ENCODE measurements around the gene UBE2K.
A peak's percentile ranks its signal among the peaks of the same experiment; 100 is the strongest.
"Not testable (repeated sequence)": the region's sequence is repeated elsewhere in the genome, so short reads cannot be mapped to it uniquely, and the experiment has no call there.

UBE2K gene, protein sequence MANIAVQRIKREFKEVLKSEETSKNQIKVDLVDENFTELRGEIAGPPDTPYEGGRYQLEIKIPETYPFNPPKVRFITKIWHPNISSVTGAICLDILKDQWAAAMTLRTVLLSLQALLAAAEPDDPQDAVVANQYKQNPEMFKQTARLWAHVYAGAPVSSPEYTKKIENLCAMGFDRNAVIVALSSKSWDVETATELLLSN

DNA sequence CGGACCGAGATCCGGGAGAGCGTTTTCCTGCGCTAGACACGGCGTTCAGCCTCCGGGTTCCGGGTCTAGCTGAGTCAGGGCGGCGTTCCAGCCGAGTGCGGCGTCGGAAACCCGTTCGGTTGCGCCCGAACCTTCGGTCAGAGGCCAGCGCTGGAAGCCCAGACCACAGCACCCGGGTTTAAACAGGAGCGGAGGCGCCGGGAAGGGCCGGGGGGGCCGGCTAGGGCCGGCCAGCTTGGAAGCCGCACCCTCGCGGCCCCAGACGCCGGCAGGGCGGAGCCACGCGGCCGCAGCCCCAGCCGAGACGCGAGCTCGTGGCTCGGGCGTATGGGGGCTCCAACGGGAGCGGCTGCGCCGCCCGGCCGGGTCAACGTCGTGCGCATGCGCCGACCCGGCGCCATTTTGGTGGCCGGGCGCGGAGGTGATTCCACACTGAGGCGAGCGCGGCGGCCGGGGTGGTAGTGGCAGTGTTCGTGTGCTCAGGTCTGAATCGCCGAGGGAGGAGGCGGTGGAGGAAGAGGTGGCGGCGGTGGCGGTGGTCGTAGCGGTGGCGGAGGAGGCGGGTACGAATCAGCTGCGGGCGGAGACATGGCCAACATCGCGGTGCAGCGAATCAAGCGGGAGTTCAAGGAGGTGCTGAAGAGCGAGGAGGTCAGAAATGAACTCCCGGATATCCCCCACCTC is at the start of gene UBE2K:
Gene UBE2K (plus strand): TSS at position 397 of the 684 bp plus-strand sequence. CDS start 192 bp downstream, at position 589.
- peak; percentile 89 for DNase-seq

DNA sequence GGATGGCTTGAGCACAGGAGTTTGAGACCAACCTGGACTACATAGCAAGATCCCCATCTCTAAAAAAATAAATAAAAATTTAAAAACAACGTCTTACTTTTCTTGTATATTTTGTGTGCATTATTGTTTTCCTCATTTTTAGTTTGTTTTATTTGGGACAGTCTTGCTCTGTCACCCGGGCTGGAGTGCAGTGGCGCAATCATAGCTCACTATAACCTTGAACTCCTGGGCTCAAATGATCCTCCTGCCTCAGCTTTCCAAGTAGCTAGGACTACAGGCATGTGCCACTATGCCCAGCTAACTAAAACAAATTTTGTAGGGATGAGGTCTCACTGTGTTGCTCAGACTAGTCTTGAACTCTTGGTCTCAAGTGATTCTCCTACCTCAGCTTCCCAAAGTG is 49.7 kb upstream of the UBE2K start:
- DNase-seq: no peak

DNA sequence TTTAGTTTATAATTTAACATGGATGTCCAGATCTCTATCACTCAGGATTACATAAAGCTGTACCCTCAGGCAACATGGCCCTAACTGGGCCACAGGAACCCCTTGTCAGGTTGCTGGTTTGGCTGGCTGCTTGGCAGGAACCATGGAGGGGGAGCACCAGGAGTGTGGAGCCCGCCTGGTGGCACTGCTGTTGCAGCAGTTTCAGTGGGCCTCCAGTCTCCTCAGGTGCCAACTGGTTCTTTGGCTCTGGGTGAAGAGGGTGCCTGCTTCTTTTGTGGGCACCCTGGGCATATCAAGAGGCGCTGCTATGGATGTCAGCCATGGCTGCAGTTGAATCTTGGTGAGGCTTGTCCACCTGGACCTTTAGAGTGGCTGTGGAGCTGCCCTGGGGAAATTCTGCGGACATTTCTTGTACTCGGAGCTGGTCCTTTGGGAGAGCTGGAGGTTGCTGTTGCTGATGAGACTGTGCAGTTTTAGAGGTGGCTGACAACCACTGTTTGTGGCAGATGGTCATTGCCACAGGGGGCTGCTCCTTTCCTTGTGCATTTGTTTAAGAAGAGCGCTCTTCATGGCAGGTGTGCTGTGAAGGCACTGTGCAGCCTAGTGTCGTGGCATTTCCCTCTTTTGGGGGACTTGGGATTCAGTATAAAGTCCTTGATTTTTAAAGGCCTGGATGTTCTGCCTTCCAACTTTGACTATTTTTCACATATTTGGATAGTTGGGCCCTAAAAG is 48.9 kb upstream of the UBE2K start:
- DNase-seq: no peak

DNA sequence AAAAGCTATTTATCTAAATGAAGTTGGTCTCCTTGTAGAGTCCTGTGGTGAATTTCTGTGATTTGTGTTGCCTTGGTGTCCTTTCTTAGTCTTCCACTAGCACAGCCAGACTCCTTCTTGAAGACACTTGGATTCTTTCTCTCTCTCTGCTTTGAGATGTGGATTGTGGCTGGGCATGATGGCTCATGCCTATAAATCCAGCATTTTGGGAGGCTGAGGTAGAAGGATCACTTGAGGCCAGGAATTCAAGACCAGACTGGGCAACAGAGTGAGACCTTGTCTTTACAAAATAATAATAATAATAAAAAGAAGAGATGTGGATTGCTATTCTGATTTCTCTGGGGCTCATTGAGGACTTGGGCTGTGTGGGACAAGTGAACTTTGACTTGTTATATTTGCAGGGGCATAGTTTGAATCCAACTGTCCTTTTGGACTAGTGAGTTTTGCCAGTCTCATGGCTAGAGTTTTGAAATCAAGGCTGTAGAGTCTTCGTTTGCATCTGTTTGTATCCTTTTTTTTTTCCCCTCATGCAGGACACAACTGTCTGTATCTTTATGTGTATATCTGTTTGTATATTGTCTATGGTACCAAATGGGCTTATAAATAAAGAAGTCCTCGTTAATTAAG is 48.2 kb upstream of the UBE2K start:
- no peak for DNase-seq

DNA sequence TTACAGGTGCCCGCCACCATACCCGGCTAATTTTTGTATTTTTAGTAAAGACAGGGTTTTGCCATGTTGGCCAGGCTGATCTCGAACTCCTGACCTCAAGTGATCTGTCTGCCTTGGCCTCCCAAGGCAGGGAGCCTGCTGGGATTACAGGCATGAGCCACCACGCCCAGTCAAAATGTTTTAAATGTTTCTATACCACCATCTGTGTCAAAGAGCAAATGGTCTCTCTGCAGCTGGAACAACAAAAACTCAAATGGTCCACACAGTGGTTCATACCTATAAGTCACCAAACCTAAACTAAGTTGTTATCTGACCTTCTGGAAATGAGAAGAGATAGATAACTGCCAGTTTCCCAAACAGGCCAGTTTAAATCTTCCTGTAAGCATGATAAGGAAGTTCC is 46.4 kb upstream of the UBE2K start:
- DNase-seq: not testable (repeated sequence)

DNA sequence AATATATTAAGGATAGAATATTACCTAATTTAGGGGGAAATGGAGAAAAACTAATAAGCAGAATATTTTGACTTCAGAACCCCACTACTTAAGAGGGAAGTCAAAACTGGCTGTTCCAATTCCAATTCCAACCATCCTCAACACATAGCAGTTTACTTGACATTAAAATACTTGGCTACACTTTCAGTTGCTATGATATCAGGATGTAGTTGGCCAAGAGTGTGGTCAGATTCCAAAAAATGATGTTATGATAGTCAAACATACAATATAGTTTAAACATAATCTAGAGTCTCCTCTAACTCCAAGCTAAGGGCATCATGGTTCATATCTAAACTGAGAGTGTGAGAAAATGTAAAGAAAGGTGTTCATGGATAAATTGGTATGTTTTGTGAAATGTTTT is 42.7 kb upstream of the UBE2K start:
- DNase-seq: no peak

DNA sequence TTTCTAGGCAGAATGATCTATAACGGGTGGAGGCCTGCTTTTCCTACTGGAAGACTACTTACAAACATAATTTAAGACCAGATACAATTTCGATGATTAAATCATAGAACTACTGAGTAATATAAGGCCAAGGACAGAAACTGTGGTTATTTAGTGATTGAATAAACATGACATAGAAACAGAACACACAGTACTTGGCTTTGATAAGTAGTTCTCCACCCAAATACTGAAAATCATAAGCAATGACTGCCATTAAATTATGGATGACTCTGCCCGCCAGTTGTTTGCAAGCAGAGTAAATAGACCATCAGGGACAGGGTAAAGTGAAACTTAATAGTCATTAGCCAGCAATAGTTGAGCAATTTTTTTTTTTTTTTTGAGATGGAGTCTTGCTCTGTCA is 42.1 kb upstream of the UBE2K start:
- no peak for DNase-seq

DNA sequence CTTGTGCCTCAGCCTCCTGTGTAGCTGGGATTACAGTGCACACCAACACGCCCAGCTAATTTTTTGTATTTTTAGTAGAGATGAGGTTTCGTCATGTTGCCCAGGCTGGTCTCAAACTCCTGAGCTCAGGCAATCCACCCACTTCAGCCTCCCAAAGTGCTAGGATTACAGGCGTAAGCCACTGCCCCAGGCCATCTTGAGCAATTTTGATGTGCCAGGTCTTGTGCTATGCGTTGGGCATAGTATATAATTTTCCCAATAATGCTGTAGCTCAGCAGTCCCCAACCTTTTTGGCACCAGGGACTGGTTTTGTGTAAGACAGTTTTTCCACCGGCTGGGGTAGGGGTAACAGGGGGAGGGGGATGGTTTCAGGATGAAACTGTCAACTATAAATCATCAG is 41.3 kb upstream of the UBE2K start:
- not testable (repeated sequence) for DNase-seq

DNA sequence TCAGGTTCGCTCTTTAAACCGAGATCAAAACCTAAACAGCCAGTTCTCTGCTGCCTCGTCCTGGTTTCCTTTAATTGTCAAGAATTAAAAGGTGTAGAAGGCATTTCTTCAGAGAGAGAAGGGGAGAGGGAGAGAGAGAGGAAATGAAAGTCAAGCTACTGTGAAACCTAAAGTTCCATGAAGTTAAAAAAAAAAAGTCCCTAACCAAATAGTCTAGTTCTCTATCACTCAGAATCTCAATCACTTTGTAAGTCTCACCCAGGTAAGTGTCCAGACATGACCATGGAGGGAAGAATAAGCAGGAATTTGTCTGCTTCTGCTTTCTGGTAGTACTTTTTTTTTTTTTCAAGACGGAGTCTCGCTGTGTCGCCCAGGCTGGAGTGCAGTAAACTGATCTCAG is 40.5 kb upstream of the UBE2K start:
- DNase-seq: no peak

DNA sequence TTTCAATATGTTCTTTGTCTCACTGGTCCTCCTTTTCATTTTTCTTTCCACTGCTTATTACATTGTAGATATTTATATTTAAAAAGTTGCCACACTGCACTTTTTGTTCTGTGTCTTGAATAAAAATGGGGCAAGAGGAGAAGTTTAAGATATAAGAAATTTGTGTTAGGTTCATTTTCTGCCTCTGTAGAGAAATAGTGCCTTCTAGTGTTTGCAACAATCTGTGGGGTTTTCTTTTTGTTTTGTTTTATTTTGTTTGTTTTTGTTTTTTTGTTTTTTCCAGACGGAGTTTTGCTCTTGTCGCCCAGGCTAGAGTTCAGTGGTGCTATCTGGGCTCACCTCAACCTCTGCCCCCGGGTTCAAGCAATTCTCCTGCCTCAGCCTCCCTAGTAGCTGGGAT is 39.2 kb upstream of the UBE2K start:
- DNase-seq: no peak

DNA sequence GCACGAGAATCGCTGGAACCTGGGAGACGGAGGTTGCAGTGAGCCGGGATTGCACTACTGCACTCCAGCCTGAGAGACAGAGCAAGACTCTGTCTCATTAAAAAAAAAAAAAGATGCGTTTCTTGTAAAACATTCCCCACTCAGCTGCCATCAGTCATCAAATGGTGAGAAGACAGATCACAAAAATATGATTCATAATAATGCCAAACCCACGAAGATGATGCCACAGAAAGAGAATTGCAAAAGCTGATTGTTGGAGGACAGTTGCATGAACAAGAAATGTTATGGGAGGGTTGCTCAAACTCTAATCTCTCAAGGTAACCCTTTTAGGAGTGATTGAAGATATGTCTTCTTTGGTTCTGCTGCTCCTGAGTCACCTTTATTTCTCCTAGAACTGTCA is 37.9 kb upstream of the UBE2K start:
- no peak for DNase-seq

DNA sequence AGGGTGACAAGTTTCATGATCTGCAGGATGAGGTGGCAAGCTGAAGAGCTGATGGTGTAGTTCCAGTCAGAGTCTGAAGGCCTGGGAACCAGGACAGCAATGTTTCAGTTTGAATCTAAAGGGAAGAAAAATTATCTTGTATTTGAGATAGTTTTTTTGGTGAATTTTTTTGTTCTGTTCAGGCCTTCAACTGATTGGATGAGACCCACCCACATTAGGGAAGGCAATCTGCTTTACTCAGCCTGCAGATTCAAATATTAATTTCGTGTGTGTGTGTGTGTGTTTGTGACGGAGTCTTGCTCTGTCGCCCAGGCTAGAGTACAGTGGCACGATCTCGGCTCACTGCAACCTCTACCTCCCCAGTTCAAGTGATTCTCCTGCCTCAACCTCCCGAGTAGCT is 37.2 kb upstream of the UBE2K start:
- DNase-seq: no peak

DNA sequence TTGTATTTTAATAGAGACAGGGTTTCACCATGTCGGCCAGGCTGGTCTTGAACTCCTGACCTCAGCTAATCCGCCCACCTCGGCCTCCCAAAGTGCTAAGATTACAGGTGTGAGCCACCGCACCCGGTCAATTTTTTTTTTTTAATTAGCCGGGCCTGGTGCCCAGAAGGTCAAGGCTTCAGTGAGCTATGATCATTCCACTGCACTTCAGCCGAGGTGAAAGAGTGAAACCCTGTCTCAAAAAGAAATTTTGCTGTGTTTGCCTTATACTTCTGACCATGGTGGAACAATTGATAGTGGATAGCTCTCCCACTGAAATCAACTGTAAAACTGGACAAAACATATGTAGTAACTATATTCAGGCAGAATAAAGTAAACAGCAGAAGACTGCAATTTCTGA is 35.3 kb upstream of the UBE2K start:
- DNase-seq: no peak

DNA sequence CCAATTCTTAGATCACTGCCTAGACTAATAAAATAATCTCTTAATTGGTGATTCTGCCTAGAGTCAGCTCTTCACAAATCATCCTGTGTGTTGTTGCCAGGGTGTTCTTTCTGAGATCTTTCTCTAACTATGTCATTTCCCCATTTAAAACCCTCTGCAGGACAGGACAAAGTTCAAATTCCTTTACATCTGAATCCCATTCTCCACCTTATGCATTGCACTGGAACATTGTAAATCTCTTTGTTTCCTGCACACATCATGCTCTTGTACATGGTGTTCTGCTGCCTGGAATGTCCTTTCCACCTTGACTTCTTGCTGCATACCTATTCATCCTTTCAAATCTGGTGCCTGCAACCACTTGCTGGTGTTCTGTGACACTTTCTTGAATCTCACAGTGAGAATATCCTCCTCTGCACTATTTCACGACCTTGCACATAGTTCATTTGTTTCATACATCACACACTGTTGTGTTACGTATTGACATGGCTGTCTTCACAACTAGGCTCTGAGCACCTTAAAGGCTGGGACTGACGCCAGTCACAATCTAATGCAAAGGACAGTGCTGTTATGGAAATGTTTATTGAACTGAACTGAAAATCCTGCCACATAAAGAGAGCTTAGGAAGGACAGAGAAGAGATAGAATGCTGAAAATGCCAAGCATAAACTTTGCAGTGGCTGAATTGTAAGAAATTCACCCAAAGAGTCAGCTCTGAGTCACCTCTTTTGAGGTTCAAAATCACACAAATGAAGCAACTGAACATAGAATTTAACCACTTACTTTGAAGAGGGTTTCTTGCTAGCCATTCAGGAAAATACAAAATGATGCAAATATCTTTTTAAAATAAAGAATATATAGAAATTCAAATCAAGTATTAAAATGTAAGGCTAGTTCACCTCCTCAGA is 32.9 kb upstream of the UBE2K start:
- no peak for DNase-seq

DNA sequence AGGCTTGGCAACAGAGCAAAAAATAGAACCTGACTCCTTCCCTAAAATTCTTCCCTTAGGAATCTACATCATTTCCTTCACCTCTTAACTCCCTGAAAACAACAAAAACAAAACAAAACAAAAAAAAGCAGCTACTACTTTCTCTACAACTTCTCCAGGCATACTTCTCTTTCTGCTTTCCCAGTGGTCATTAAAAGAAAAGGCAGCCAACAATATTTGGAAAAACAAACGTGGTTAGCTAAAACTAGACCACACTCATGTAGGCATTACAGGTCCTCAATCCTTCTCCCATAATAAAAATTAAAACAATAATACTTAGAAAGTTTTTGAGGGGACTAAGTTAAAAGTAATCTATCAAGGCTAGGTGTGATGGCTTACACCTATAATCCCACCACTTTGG is 30.2 kb upstream of the UBE2K start:
- no peak for DNase-seq

DNA sequence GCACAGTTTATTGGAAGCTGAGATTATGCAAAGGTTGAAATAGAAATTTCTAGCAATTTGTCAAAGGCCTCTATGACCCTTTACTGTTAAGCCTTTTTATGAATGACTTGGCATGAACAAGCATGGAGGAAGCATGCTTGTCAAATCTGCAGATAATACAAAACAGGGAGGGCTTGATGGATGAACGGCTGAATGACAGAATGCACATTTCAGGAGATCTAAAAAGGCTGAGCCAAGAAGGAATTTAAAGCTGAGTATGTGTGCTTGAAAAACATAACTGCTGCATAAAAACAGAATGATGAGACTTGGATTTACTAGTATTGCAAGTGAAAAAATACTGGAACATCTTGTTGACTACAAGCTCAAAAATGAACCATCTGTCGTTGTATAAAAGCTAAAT is 29.0 kb upstream of the UBE2K start:
- no peak for DNase-seq

DNA sequence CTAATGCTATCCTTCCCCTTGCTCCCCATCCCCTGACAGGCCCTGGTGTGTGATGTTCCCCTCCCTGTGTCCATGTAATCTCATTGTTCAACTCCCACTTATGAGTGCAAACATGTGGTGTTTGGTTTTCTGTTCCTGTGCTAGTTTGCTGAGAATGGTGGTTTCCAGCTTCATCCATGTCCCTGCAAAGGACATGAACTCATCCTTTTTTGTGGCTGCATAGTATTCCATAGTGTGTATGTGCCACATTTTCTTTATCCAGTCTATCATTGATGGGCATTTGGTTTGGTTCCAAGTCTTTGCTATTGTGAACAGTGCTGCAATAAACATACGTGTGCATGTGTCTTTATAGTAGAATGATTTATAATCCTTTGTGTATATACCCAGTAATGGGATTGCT is 27.6 kb upstream of the UBE2K start:
- not testable (repeated sequence) for DNase-seq

DNA sequence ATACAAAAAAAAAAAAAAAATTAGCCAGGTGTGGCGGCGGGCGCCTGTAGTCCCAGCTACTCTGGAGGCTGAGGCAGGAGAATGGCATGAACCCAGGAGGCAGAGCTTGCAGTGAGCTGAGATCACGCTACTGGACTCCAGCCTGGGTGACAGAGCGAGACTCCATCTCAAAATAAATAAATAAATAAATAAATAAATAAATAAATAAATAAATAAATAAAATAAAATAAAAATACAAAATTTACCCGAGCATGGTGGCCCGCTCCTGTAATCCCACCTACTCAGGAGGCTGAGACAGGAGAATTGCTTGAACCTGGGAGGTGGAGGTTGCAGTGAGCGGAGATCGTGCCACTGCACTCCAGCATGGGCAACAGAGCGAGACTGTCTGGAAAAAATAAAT is 22.3 kb upstream of the UBE2K start:
- not testable (repeated sequence) for DNase-seq

DNA sequence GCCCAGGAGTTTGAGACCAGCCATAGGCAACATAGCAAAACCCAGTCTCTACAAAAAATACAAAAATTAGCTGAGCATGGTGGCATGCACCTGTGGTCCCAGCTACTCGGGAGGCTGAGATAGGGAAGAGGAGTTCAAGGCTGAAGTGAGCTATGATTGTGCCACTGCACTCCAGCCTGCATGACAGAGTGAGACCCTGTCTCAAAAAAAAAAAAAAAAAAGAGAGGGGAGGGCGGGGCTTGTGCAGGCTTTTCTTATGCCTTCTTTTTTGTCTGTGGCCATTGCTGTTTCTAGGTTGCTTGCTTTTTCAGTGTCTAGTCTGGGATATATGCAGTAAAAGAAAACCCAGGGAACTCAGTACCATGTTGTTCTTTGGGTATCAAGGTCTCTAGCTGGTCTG is 16.9 kb upstream of the UBE2K start:
- not testable (repeated sequence) for DNase-seq

DNA sequence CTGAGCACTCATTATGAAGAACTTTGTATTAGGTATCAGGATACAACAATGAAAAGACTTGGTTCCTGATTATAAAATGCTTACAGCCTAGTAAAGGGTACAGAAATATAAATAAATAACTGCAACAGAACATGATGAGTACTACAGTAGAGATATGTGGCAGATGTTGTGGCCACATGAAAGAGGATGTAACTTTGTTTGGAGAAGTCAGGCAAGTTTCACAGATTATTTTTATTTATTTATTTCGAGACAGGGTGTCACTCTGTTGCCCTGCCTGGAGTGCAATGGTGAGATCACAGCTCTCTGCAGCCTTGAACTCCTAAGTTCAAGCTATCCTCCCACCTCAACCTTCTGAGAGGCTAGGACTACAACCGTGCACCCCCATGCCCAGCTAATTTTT is 15.8 kb upstream of the UBE2K start:
- no peak for DNase-seq

DNA sequence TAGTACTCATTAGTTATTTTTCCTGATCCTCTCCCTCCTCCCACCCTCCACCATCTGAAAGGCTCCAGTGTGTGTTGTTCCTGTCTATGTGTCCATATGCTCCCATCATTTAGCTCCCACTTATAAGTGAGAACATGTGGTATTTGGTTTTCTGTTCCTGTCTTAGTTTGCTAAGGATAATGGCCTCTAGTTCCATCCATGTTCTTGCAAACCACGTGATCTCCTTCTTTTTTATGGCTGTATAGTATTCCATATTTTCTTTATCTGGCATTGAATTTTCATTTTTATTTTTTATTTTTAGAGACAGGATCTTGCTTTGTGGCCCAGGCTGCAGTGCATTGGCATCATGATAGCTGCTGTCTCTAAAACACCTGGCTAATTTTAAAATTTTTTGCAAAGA is 11.9 kb upstream of the UBE2K start:
- DNase-seq: no peak

DNA sequence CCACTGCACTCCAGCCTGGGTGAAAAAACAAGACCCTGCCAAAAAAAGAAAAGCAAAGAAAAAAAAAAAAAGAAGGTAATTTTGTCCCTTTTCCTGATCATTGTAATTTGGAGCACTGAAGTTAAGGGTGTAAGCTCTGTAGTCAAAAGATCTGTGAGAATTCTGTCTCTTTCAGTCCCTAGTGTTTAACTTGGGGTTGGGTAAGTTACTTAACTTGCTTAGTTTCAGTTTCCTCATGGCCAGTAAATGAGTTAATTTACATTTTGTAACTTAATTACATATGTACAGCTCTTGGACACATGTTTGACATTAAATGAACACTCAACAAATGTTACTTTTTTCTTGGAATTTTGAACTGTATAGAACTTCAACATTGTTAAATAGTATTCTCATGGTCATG is 10.9 kb upstream of the UBE2K start:
- DNase-seq: no peak

DNA sequence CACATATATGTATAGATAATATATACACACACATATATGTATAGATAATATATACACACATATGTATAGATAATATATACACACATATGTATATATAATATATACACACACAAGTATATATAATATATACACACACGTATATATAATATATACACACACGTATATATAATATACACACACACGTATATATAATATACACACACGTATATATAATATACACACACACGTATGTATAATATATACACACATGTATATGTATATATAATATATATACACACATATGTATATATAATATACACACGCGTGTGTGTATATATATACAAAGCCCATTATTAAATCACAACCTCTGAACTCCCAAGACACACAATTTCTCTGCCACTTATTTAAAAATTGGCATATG is 8.0 kb upstream of the UBE2K start:
- DNase-seq: no peak

All from hematopoietic multipotent progenitor cell treated with erythropoietin and hydrocortisone succinate and interleukin-3 and kit ligand, for 8 days (in vitro differentiated cells).